AML-193 (cell line): ENCODE measurements around the gene SLC22A24.
"Not testable (repeated sequence)": the region's sequence is repeated elsewhere in the genome, so short reads cannot be mapped to it uniquely, and the experiment has no call there.

Experiments used
- DNase-seq, 2 experiments: peaks; one replicate each; lab custom pipeline; 2025; lab: John Stamatoyannopoulos, UW

The SLC22A24 gene, protein sequence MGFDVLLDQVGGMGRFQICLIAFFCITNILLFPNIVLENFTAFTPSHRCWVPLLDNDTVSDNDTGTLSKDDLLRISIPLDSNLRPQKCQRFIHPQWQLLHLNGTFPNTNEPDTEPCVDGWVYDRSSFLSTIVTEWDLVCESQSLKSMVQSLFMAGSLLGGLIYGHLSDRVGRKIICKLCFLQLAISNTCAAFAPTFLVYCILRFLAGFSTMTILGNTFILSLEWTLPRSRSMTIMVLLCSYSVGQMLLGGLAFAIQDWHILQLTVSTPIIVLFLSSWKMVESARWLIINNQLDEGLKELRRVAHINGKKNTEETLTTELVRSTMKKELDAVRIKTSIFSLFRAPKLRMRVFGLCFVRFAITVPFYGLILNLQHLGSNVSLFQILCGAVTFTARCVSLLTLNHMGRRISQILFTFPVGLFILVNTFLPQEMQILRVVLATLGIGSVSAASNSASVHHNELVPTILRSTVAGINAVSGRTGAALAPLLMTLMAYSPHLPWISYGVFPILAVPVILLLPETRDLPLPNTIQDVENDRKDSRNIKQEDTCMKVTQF

DNA sequence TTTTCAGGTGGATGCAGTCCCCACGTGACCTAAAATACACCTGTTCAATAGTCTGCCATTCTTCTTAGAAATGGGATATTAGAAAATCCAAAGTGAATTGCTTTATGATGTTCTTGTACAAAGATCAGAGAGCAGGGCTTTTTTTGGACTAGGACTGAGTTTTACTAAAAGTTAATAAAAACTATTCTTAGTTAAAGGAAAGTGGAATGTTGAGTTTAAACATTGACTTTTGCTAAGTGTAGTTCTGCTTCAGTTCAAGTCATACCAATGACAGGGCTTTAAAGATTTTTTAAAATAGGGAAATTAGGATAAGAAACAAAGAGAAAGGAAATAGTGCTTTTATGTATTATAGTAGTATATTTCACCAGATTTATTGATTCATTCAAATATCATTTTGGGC is at the start of gene SLC22A24:
TSS of gene SLC22A24 (minus strand) at position 101 of the 400 bp plus-strand sequence. CDS start 442 bp downstream, outside the sequence.
- DNase-seq, result no peak

DNA sequence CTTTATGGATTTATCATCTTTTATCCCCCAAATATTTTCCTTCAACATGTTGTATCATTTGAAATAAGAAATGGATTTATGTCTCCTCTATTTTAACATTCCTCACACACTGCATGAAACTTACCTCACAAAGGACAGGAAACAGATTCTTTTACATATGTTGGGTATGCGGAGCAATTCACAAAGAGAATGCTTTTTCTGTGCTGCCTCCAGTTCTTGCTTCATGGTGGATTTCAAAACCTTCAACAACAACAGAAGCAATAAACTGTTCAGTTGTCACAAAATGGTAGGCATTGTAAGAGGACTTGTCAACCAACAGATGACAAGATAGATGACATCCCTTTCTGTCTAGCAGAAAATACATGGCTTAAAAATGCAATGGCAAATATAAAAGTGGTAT is 36.5 kb upstream of the SLC22A24 start:
- no peak for DNase-seq

DNA sequence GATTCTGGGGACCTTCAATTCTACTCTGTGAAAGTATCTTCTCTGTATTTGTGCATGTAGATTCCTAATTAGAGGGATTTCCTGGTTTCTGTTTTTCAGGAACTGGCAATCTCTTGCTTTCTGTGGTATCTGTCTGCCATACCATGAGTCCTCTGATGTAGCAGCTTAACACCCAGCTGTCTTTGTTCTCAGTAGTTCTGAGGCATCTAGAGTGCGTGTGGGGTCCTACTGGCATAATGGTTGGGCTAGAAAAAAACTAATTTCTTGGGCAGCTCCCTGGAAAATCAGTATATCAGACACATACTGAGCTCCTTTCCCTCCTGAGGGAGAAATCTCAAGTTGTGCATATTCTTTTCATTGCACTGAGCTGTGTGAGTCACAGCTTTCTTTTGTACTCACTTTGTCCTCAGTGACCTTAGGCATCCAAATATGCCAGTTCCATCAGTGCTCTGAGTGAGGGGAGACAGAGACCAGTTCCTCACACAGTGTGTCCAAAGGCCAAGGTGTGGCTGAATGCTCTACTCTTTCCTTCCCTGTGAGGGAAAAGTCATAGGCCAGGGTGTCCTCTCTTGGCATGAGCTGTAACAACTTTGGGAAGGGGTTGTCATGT is 35.5 kb upstream of the SLC22A24 start:
- DNase-seq, result no peak

DNA sequence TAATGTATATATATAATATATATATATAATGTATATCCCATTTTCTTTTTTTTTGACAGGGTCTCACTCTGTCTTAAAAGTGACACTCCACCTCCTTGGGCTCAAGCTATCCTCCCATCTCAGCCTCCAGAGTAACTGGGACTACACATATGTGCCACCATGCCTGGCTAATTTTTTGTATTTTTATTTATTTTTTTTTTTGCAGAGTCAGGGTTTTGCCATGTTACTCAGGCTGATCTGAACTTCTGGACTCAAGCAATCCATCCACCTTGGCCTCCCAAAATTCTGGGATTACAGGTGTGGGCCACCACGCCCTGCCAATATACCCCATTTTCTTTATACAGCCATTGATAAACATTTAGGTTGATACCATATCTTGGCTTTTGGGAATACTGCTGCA is 33.9 kb upstream of the SLC22A24 start:
- no peak for DNase-seq

DNA sequence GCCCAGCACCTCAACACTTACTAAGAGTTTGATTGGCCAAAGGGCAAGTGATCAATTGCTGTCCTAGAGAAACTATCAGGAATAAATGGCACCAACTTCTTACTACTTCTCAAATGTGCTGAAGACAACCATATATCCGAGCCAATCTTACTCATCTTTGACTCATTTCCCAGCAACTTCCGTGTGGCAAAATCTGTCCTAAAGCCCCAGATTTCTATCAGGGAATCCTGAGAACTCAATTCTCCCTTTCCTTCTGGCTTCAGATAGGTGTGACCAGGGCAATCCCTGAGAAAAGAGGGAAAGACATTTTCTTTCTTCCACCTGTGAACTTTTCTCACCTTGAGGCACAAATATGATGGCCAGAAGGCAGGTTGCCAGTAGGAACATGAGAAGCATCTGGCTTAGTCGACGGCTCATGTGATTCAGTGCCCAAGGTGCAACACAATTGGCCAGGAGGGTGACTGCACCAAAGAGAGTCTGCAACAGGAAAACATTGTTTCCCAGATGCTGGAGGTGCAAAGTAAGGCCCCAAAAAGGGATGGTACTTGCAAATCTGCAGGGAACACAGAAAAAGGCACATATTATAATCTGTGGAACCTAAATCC is 21.8 kb upstream of the SLC22A24 start:
- DNase-seq, result no peak

DNA sequence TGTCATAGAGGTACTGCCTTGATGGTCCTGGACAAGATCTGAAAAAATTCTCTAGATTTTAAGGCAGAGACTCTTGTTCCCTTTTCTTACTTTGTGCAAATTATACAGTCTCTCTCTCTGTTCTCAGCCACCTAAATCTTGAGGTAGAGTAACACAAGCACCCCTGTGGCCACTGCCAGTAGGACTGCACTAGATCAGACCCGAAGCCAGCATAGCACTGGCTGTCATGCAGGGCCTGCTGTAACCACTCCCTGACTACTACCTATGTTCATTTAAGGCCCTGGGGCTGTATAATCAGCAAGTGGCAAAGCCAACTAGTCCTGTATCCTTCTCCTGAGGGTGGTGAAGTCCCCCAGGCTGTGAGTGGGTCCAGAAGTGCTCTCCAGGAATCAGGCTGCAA is 11.8 kb upstream of the SLC22A24 start:
- no peak for DNase-seq

DNA sequence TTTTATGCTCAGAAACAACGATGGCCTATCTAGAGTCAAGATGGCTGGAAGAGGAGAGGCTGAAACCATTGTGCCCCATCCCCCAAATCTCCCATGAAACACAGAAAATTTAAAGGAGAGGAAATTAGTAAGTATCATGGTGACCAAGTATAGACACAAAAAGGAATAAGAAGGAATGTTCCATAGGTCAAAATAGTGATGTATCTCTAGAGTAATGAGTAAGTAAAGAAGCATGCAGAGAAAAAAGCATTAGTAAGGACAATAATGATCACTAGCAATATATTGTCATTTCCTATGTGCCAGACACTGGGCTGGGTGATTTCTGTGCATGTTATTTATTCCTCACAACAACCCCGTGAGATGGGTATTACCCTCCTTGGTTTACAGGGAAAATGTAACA is 2.6 kb upstream of the SLC22A24 start:
- DNase-seq, result no peak

DNA sequence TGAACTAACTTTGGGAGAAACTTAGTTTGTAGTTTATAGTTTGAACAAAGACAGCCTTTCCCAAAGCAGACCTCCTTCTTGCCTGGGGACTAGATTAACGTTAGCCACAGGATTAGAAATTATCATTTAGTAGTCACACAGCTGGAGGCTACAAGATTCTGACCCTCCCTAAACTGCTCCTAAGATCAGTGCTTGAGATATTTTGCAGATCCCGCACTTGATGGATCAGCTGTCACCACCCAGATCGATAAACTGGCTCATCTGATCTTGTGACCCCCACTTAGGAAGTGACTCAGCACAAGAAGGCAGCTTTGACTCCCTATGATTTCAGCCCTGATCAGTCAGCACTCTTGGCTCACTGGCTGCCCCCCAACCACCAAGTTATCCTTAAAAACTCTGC is 1.6 kb downstream of the SLC22A24 start:
- no peak for DNase-seq

DNA sequence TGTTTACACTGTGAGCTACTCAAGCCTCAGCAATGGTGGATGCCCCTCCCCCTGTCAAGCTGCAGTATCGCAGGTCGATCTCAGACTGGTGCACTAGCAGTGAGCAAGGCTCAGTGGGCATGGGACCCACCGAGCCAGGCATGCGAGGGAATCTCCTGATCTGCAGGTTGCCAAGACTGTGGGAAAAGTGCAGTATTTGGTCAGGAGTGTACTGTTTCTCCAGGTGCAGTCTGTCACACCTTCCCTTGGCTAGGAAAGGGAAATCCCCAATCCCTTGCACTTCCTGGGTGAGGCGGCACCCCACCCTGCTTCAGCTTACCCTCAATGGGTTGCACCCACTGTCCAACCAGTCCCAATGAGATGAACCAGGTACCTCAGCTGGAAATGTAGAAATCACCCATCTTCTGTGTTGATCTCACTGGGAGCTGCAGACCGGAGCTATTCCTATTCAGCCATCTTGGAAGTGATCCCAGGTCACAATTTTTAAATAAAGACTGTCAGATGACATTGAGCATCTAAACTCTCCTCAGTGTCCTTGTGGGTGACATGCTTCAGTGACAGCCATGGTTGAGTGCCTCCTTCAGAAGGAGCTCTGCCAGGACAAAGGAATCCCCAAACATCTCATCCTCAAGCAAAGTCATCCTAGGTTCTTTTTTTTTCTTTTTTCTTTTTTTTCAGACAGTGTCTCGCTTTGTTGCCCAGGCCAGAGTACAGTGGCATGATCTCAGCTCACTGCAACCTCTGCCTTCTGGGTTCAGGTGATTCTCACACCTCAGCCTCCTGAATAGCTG is 10.8 kb downstream of the SLC22A24 start:
- no peak for DNase-seq

DNA sequence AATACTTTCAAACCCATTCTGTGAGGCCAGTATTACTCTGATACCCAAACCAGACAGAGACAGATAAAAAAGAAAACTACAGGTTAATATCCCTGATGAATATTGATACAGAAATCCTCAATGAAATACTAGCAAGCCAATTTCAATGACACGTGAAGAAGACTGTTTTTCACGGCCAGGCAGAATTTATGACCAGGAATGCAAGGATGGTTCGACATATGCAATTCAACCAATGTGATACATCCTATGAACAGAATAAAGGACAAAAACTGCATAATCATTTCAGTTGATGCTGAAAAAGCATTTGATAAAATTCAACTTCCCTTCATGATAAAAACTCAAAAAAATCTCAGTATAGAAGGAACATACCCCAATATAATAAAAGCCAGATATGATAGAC is 44.5 kb downstream of the SLC22A24 start:
- DNase-seq, result no peak

DNA sequence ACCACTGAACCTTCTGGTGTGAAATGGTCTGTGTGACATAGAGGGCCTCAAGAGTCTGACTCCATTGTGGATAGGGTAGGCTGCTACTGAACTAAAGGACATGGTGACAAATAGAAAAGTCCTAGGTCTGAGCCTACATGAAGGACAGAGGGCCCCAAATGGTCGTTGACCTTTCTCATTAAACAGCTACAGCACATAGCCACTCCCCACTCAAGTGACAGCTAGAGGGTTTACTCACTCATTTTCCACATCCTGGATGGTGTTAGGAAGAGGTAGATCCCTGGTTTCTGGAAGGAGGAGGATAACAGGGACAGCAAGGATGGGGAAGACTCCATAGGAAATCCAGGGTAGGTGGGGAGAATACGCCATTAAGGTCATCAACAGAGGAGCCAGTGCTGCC is 63.3 kb downstream of the SLC22A24 start:
- DNase-seq, result no peak

DNA sequence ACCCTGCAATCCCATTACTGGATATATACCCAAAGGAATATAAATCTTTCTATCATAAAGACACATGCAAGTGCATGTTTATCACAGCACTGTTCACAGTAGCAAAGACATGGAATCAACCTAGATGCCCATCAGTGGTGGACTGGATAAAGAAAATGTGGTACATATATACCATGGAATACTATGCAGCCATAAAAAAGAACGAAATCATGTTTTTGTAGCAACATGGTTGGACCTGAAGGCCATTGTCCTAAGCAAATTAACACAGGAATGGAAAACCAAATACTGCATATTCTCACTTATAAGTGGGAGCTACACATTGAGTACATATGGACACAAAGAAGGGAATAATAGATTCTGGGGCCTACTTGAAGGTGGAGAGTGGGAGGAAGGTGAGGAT is 97.8 kb downstream of the SLC22A24 start:
- DNase-seq, result not testable (repeated sequence)

DNA sequence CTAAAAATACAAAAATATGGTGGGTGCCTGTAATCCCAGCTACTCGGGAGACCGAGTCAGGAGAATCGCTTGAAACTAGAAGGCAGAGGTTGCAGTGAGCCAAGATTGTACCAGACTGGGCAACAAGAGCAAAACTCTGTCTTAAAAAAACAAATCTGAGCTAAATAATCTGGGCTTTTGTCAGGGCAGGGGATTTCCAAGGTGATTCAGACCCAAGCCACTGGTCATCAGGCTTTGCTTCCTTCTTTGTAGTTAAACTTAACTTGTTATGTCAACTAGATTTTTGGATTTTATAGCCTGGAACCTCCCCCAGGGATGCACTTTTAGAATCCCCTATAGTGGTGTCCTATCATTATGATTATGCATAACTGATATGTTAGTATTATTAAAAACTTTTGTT is 101.4 kb downstream of the SLC22A24 start:
- DNase-seq, result no peak

DNA sequence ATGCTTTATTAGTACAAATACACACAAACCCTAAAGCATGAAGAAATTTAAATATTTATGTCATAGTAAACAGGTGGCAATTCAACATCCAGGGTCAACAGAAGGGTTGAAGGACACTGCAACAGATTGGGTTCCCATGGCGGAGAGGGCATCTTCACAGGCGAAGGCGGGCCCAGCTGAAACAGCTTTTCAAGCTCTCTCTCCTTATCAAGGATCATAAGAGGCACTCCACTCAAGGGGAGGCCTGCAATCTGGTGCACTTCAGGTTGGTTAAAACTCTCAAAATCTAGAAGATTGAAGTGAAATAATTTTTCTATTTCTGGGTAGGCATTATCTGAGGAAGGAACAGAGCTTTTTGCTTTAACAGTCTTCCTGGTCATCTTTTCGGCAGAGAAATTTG is 111.6 kb downstream of the SLC22A24 start:
- no peak for DNase-seq
